ENCODE data around the gene KLHL29.

DNA sequence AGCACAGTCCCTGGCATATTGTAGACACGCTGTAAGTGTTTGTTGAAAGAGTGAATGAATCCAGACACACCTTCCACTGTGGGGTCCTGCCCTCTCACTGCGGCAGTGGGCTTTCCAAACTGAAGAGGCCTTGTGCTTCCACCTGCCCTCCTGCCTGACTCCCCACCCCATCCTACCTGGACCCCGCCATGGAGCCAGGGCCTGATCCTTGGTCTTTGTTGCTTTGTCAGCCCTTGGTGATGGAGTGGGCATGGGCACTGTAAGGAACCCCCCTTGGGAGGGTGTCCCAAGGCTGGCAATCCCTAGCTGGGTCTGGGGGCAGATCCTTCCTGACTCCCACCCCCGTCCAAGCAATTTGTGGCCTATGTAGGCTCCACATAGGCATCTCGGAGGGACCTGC lies 33.1 kb downstream of the KLHL29 start:
- TF ChIP-seq, protein P1, sequence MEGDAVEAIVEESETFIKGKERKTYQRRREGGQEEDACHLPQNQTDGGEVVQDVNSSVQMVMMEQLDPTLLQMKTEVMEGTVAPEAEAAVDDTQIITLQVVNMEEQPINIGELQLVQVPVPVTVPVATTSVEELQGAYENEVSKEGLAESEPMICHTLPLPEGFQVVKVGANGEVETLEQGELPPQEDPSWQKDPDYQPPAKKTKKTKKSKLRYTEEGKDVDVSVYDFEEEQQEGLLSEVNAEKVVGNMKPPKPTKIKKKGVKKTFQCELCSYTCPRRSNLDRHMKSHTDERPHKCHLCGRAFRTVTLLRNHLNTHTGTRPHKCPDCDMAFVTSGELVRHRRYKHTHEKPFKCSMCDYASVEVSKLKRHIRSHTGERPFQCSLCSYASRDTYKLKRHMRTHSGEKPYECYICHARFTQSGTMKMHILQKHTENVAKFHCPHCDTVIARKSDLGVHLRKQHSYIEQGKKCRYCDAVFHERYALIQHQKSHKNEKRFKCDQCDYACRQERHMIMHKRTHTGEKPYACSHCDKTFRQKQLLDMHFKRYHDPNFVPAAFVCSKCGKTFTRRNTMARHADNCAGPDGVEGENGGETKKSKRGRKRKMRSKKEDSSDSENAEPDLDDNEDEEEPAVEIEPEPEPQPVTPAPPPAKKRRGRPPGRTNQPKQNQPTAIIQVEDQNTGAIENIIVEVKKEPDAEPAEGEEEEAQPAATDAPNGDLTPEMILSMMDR (conservative IDR thresholded peaks at IDR 0.05; ENCODE audit: low read depth, low read length) = no peak
- TF ChIP-seq EZH2 (IDR thresholded peaks at IDR 0.05; ENCODE audit: borderline replicate concordance, low read depth, low read length, poor library complexity, severe bottlenecking) = no peak
